HG02759 (cell line): ENCODE data around the gene FGD4.

Experiments
- ATAC-seq: cut with Tn5 transposase; IDR thresholded peaks from one replicate; pipeline ENCODE4 v1.9.1; 2021; ENCODE audit warnings: mild to moderate bottlenecking, moderate library complexity; ENCODE audit not compliant: unreplicated experiment

Gene FGD4

GRCh38 chr12:32454866-32455265, 55.5 kb downstream of the FGD4 start:
- ATAC-seq, result no peak

- ATAC-seq, result no peak
These were observed 56.3 kb downstream of the FGD4 start for GRCh38 chr12:32455607-32456071.

GRCh38 chr12:32457251-32458025, 58.1 kb downstream of the FGD4 start:
- ATAC-seq, result no peak

- no peak for ATAC-seq
These were observed 61.3 kb downstream of the FGD4 start for GRCh38 chr12:32460638-32461037.

- ATAC-seq, result no peak
These were observed 63.5 kb downstream of the FGD4 start for GRCh38 chr12:32462908-32463307.

GRCh38 chr12:32466187-32466586, 66.8 kb downstream of the FGD4 start:
- no peak for ATAC-seq

GRCh38 chr12:32466986-32467711, 67.8 kb downstream of the FGD4 start:
- ATAC-seq, result no peak

GRCh38 chr12:32467959-32468863, 68.9 kb downstream of the FGD4 start:
- no peak for ATAC-seq

- no peak for ATAC-seq
These were observed 71.6 kb downstream of the FGD4 start for GRCh38 chr12:32470936-32471470.

GRCh38 chr12:32471591-32472001, 72.2 kb downstream of the FGD4 start:
- ATAC-seq, result no peak

- ATAC-seq, result no peak
These were observed 76.4 kb downstream of the FGD4 start for GRCh38 chr12:32475724-32476123.

- ATAC-seq, result no peak
These were observed 77.1 kb downstream of the FGD4 start for GRCh38 chr12:32476446-32476845.

GRCh38 chr12:32477714-32478113, 78.4 kb downstream of the FGD4 start:
- ATAC-seq, result no peak

- ATAC-seq, result no peak
These were observed 78.8 kb downstream of the FGD4 start for GRCh38 chr12:32478166-32478565.

- peak; percentile 46 for ATAC-seq
These were observed 79.7 kb downstream of the FGD4 start for GRCh38 chr12:32478858-32479725.

- ATAC-seq, result peak; percentile 67
These were observed 82.9 kb downstream of the FGD4 start for GRCh38 chr12:32482226-32482625.

GRCh38 chr12:32483499-32483898, 84.1 kb downstream of the FGD4 start:
- ATAC-seq, result no peak

- ATAC-seq, result no peak
These were observed 84.6 kb downstream of the FGD4 start for GRCh38 chr12:32483993-32484392.

GRCh38 chr12:32486158-32486557, 86.8 kb downstream of the FGD4 start:
- no peak for ATAC-seq

GRCh38 chr12:32488132-32488531, 88.8 kb downstream of the FGD4 start:
- no peak for ATAC-seq
